ENCODE data around the gene TNS1. TPM values are rescaled to one million over a fixed set of nuclear protein-coding genes. Genes with fewer than 3 reads are reported as not detected.

The TNS1 gene
- total and polyA plus RNA-seq, 7 donors, result 73.4 to 742 (median 276) TPM

GRCh38 chr2:217872319-217872718 is 130.5 kb downstream of the TNS1 start:
- intact Hi-C loops (cut with DNase I), result loop anchor here in 1 of 2 donors (5.0 kb wide), 1 partner anchor 80 kb away; no protein-coding TSS in a partner anchor
- WGBS, 3 donors, result 47 to 77% (median 66%) methylated on average over 2 of the region's 2 CpGs
- Histone ChIP-seq H3K4me3 (no peak overlapping the region), H3K9me3 (no peaks in the 10 kb centered on the region), H3K27me3 (ENCODE audit: insufficient read depth in 3 of 3, low read length in 2 of 3) (no peaks in the 10 kb centered on the region), H3K4me1 (peaks cover 46% of the 10 kb centered on the region), H3K36me3 (ENCODE audit: insufficient read depth in 1 of 2, low read depth in 1 of 2) (peaks cover 0 to 88% of the 10 kb centered on the region in 2 donors), H3K27ac (peak overlapping the region; percentile 75)
- no peak for DNase-seq
- no peak for TF ChIP-seq CTCF (IDR thresholded peaks at IDR 0.05)
- no peak for ATAC-seq

- Histone ChIP-seq H3K9me3 (no peaks in the 10 kb centered on the region), H3K36me3 (ENCODE audit: insufficient read depth in 1 of 2, low read depth in 1 of 2) (peaks cover 2 to 84% of the 10 kb centered on the region in 2 donors), H3K4me3 (no peak overlapping the region), H3K27ac (peak overlapping the region; percentile 75), H3K27me3 (ENCODE audit: insufficient read depth in 3 of 3, low read length in 2 of 3) (no peaks in the 10 kb centered on the region), H3K4me1 (peaks cover 63% of the 10 kb centered on the region)
- WGBS, 3 donors, result 26 to 38% (median 37%) methylated on average over 13 of the region's 13 CpGs
- peak; percentile 79 to 86 (median 81) for ATAC-seq
- DNase-seq, result peak in 1 of 2 donors; percentile 86
- intact Hi-C loops (cut with DNase I), result loop anchor here (2.0 to 5.0 kb wide), 3 partner anchors 16 to 78 kb away; no protein-coding TSS in a partner anchor
- TF ChIP-seq CTCF (IDR thresholded peaks at IDR 0.05), result no peak
Measured at GRCh38 chr2:217870528-217871011, 132.2 kb downstream of the TNS1 start.

- H3K27ac ChIP-seq, result peak overlapping the region; percentile 77
- H3K27me3 ChIP-seq (ENCODE audit: insufficient read depth in 3 of 3, low read length in 2 of 3), result no peaks in the 10 kb centered on the region
- no peak for DNase-seq
- 67 to 81% (median 79%) methylated on average over 3 of the region's 3 CpGs for WGBS, 3 donors
- no peak overlapping the region for H3K4me3 ChIP-seq
- peak in 2 of 4 donors; percentile 7 to 27 for ATAC-seq
- intact Hi-C loops (cut with DNase I), result no loop called here
- TF ChIP-seq CTCF (IDR thresholded peaks at IDR 0.05), result no peak
- H3K4me1 ChIP-seq, result peaks cover 74% of the 10 kb centered on the region
- peaks cover 2 to 84% of the 10 kb centered on the region in 2 donors for H3K36me3 ChIP-seq (ENCODE audit: insufficient read depth in 1 of 2, low read depth in 1 of 2)
- no peaks in the 10 kb centered on the region for H3K9me3 ChIP-seq
Measured at GRCh38 chr2:217868911-217869334, 133.9 kb downstream of the TNS1 start.

DNA sequence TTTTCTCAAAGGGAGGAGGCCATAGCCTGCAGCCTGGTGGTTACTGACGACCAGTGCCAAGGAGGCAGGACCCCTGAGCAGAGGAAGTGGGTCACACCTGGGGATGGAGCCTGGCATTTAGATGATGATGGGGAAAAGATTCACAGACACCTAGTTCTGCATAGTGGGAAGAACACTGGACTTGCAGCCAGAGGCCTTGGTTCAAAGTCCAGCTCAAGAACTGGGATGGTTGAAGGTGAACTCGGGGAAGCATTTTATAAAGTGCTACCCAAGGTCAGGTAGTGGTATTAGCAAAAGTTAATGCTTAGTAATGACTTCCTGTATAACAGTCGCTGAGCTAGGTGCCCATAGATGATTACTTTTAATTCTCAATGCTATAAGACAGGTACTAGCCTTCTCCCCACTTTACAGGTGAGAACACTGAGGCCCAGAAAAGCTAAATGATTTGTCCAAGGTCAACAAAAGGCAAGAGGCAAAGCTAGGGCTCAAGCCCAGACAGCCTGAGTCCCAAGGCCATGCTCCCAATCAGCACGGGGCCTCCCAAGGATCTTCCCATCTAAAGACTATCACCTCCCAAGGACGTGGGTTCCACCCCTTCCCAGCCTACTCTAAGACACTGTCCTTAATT is 134.4 kb downstream of the TNS1 start:
- ATAC-seq (no peak), DNase-seq (no peak)
- WGBS, 3 donors, result 79 to 90% (median 90%) methylated on average over 5 of the region's 5 CpGs
- no peak for TF ChIP-seq CTCF (IDR thresholded peaks at IDR 0.05)
- no peaks in the 10 kb centered on the region for H3K27me3 ChIP-seq (ENCODE audit: insufficient read depth in 3 of 3, low read length in 2 of 3)
- peak overlapping the region; percentile 77 for H3K27ac ChIP-seq
- H3K4me1 ChIP-seq, result peaks cover 76% of the 10 kb centered on the region
- peaks cover 2 to 86% of the 10 kb centered on the region in 2 donors for H3K36me3 ChIP-seq (ENCODE audit: insufficient read depth in 1 of 2, low read depth in 1 of 2)
- intact Hi-C loops (cut with DNase I), result no loop called here
- no peaks in the 10 kb centered on the region for H3K9me3 ChIP-seq
- no peak overlapping the region for H3K4me3 ChIP-seq
